Activated T-cell treated with anti-CD3 and anti-CD28 coated beads for 1 hour (primary cell): Measurements from ENCODE around the gene SSC5D.

ENCODE experiments used
- DNase-seq: peaks from one replicate; pipeline ENCODE4 v3.0.0-alpha.2; 2020; ENCODE audit warnings: low read depth

Gene SSC5D

DNA sequence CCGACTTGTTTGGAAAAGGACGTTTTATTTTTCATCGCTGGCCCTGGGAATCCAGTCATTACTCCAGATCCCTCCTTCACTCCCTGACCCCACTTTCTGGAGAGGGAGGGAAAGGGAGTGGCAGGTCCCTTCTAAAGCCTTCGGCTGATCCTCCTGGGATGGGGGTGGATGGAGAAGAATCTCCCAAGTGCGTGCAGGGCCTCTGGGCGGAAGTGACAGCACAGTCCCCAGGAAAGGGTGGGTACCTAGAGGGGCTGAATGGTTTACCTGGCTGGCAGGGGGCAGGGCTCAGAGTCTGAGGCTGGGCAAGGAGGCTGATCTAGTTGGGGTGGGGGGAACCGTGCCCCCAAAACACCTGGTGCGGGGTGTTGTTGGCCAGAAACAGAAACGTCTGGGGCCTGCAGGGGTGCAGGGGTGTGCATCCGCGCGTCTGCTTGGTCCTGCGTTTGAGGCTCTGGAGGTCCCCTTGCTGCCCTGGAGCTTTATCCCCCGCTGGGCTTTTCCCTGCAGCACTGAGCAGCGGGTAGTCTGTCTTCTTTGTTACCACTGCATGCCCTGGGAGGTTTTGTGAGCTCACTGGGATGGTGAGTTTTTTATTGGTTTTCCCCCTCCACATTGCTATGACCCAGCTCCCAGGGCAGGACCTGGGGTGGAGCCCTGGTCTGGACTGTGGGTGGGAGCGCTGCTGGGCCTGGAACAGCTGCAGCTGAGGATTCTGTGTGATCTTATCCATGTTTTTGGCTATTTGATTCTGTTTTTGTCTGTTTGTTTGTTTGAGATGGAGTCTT, 14.8 kb upstream of the SSC5D start:
- no peak for DNase-seq

DNA sequence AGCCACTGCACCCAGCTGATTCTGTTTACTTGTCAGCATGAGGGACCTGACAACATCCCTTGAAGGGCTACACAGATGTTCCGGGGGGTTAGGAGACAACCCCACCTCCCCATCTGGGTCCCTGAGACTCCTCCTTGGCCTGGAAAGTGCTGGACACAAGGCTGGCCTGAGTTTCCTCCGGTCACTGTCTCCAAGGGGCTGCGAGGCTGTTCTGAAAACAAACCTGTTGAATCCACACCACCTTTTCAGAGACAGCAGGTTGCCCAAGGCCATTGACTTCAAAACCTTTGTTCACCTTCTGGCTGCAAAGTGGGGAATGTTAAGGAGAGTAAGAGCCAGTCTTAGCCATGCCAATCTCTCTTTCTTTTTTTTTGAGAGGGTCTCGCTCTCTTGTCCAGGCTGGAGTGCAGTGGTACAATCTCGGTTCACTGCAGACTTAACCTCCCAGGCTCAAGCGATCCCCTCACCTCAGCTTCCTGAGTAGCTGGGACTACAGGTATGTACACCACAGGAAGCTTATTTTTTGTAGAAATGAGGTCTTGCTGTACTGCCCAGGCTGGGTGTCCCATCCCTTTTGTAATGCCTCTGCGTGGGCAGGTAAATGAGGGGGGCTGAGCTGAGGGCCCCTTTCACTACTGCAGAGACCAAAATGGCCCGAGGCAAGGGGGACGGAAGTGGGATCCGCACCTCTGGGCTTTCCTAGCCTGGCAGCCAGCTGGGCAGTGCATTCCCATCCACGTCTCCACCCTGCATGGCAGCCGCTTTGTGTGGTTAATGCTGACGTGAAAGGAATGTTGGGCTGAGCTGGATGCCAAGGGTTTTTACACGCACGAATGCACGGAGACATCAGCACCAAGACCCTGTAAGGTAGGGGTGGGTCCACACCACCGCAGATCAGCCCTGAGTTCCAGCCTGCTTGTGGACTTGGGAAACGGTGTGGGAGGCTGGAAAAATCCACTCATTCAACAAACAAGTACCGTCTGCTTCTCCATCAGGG, 13.7 kb upstream of the SSC5D start:
- DNase-seq, result no peak

DNA sequence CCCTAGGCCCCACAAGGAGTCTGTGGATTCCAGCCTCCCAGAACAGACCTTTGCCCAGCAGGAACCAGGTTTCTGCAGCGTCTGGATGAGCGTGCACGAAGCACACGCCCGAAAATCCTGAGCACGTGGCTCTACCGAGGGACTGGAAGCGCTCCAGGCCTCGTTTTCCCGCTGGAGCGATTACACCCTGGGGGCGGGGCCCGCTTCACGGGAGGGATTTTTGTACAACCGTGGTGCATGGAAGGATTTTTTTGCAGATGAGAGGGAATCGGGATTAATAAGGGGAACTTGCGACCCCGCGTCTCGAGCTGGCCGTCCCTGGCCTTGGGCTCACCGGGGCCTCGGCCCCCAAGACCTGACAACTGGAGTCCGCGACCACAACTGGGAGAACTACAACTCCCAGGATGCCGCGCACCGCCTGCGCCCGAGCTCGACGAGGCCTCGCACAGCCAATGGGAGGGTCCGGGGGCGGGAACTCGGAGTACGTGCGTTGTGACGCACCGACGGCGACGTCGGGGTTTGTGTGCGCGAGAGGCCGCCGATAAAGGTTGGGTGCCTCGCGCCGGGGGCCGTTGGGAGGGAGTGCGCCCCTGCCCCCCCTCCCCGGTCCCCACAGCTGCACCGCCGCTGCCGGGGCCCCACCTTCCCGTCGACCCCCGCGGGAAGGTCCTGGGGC, 12.0 kb upstream of the SSC5D start, which contains the start of gene ZNF628:
TSS of gene ZNF628 (plus strand) at position 518 of the 676 bp plus-strand sequence. CDS start 3,294 bp downstream, outside the sequence.
- DNase-seq, result peak; percentile 96

DNA sequence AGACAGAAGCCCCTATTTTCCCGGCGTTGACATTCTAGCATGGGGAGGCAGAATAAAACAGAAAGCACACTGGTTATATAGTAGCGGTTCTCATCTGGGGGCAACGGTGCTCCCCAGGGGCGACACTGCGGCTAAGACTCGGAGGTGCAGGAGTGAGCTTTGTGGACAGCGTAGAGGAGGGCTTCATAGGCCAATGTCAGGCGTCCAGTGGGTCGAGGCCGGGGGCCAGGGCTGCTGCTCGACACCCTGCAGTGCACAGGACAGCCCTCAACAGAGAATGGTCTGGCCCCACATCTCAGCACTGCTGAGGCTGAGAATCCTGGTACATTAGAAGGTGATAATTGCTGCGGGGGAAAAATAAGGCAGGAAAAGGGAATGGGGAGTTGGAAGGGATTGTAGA, 10.3 kb upstream of the SSC5D start:
- no peak for DNase-seq

DNA sequence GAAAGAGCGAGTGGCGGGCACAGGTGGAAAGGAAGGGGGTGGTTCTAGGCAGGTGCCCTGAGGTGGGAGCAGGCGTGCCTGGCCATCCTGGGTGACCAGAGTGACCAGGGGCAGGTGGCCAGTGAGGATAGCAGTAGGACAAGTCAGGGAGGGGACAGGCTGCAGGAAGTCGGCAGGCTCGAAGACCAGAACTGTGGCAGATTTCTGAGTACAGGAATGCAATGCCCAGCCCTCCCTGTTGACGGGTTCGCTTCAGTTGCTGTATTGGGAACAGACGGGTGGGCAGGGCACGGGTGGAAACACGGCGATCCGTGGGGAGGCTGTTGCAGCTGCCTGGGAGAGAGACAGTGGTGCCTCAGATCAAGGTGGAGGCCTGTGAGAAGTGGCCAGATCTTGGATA, 9.9 kb upstream of the SSC5D start:
- DNase-seq, result no peak

DNA sequence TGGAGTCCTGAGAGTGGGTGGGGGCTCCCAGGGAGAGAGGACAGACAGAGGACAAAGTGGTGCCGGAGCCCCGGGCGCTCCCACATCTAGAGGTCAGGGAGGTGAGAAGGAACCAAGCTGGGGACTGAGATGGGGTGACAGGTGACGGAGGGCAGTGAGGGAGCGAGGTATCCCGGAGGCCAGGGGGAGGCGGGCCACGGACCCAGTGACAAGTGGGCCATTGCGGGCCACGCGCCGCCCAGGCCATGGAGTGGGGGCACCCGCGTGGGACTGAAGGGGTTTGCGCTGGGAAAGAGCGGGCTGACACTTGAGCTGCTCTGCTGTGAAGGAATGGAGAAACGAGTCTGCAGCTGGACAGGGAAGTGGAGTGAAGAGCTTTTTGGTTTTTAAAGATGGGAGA, 9.2 kb upstream of the SSC5D start:
- DNase-seq, result no peak

DNA sequence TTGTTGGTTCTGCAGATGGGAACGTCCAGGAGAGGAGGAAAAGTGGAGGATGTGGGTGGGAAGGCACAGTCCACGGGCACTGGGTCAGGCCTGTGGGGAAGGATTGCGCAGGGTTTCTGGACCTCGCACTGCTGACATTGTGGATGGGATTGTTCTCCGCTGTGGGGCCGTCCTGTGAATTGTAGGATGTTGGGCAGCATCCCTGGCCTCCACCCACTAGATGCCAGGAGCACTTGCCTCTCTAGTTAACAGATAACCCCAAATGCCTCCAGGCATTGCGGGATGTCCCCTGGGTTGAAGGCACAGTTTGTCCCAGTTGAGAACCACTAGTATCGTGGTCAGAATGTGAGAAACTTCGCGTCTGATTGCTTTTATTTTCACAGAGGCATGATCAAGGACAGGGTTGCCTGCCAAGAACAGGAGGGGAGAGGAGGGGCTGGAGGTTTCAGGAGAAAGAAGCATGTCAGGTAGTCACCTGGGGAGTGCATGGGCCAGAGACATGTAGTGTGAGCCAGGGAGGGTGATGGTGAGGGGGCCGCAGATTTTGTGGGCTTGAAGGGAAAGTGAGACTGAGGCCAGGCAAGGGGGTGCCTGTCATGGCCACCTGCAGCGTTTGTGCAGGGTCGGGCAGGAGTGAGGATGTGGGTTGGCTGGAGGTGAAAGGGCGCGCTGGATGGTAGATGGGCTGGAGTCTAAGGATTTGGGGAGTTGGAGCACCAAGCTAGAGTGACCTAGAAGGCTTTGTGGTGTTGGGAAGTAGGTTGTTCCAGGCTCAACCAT, 8.6 kb upstream of the SSC5D start:
- no peak for DNase-seq

DNA sequence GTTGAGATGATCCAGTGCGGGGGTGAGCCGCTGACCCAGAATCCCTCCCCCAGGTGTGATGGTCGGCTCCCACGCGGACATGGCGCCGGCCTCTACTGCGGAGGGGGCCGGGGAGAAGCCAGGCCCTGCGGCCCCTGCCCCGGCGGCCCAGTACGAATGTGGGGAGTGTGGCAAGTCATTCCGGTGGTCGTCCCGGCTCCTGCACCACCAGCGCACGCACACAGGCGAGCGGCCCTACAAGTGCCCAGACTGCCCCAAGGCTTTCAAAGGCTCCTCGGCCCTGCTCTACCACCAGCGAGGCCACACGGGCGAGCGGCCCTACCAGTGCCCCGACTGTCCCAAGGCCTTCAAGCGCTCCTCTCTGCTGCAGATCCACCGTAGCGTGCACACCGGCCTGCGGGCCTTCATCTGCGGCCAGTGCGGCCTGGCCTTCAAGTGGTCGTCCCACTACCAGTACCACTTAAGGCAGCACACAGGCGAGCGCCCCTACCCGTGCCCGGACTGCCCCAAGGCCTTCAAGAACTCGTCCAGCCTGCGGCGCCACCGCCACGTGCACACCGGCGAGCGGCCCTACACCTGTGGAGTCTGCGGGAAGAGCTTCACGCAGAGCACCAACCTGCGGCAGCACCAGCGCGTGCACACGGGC, 7.0 kb upstream of the SSC5D start:
- no peak for DNase-seq

DNA sequence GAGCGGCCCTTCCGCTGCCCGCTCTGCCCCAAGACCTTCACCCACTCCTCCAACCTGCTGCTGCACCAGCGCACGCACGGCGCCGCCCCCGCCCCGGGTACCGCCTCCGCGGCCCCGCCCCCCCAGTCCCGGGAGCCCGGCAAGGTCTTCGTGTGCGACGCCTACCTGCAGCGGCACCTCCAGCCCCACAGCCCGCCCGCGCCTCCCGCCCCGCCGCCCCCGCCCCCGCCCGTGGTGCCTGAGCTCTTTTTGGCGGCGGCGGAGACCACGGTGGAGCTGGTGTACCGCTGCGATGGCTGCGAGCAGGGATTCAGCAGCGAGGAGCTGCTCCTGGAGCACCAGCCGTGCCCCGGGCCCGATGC, 6.5 kb upstream of the SSC5D start:
- DNase-seq, result no peak

DNA sequence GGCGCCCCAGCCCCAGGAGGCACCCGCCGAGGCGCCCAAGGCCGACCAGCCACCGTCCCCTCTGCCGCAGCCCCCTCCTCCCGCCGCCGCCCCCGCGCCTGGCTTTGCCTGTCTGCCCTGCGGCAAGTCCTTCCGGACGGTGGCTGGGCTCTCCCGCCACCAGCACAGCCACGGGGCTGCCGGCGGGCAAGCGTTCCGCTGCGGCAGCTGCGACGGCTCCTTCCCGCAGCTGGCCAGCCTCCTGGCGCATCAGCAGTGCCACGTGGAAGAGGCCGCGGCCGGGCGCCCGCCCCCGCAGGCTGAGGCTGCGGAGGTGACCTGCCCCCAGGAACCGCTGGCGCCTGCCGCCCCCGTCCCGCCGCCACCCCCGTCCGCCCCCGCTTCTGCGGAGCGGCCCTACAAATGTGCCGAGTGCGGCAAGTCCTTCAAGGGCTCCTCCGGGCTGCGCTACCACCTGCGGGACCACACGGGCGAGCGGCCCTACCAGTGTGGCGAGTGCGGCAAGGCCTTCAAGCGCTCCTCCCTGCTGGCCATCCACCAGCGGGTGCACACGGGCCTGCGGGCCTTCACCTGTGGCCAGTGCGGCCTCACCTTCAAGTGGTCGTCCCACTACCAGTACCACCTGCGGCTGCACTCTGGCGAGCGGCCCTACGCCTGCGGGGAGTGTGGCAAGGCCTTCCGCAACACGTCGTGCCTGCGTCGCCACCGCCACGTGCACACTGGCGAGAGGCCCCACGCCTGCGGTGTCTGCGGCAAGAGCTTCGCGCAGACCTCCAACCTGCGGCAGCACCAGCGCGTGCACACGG, 5.9 kb upstream of the SSC5D start:
- DNase-seq, result no peak

DNA sequence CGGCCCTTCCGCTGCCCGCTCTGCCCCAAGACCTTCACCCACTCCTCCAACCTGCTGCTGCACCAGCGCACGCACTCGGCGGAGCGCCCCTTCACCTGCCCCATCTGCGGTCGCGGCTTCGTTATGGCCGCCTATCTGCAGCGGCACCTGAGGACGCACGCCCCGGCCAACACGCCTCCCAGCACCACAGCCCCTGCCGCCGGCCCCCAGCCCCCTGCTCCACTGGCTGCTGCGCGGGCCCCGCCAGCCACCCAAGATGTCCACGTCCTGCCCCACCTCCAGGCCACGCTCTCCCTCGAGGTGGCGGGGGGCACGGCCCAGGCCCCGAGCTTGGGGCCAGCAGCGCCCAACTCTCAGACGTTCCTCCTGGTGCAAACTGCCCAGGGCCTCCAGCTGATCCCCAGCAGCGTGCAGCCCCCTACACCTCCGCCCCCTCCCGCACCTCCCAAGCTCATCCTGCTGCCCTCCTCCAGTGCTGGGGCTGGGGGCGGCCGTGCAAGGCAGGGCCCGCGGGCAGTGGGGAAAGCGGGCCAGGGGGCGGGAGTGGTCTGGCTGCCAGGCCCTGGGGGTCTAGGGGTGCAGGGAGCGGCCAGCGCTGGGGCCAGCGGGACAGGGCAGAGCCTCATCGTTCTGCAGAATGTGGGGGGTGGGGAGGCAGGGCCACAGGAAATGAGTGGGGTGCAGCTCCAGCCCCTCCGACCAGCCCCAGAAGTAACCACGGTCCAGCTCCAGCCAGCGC, 5.1 kb upstream of the SSC5D start:
- no peak for DNase-seq

DNA sequence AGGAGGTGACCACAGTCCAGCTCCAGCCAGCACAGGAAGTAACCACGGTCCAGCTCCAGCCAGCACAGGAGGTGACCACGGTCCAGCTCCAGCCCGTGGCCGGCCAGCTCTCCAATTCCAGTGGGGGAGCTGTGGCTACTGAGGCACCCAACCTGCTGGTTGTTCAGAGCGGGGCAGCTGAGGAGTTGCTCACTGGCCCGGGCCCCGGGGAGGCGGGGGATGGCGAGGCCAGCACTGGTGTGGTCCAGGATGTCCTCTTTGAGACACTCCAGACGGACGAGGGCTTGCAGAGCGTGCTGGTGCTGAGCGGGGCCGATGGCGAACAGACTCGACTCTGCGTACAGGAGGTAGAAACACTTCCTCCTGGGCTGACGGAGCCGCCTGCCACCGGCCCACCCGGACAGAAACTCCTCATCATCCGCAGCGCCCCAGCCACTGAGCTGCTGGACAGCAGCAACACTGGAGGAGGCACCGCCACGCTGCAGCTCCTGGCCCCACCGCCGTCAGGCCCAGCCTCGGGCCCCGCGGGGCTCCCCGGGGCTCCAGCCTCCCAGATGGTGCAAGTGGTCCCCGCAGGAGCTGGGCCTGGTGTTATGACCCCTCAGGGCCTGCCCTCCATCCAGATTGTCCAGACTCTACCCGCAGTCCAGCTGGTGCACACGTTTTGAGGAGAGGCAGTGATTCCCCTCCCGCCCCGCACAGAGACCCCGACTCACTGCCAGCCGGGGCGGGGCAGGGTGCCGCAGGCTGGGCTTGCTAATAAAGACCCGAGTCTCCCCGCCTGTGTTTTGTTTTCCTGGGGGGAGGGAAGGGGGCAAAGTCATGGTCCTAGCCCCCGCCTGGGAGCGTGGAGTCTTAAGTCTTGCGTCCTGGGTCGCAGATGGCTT, 4.3 kb upstream of the SSC5D start:
- no peak for DNase-seq

DNA sequence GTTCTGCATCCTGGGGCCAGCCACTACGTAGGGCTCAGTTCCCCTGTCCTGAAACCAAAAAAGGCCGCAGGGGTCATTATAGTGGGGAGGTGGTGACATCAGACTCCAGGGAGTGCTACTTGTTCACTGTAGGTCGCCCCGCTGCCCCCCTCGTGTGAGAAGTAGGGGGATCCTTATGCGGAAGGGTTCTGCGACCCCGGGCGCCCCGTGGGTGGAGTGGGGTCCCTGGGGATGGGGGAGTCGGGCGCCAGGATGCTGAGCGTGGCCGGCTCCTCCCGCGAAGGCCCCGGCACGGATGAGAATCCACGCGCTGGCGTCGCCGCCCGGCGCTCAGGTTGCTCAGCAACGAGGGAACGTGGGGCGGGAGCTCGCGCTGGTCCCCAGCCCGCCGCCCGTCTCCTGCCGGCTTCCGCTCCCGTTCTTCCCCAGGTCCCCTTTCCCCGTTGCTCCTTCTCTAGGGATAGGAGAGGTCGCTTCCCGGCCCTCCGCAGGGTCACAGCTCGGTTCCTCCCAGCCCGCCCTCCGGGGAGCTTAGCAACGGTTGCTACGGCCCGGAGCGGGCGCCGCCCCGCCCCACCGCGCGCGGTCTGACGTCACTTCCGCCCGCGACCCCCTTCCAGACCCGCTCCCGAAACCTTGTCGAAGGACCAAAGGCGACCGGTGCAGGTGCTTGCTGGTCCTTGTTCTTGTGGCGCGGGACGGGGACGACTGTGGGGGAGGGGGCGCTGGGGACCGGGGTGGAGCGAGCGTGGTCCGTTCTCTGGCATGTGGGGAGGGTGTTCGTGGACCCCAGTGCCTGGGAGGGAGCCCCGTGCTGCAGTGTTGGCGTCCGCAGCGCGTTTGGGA, 3.4 kb upstream of the SSC5D start, which contains the start of gene NAT14:
TSS of gene NAT14 (plus strand) at position 596 of the 846 bp plus-strand sequence. CDS start 521 bp downstream, outside the sequence.
- peak; percentile 40 for DNase-seq

DNA sequence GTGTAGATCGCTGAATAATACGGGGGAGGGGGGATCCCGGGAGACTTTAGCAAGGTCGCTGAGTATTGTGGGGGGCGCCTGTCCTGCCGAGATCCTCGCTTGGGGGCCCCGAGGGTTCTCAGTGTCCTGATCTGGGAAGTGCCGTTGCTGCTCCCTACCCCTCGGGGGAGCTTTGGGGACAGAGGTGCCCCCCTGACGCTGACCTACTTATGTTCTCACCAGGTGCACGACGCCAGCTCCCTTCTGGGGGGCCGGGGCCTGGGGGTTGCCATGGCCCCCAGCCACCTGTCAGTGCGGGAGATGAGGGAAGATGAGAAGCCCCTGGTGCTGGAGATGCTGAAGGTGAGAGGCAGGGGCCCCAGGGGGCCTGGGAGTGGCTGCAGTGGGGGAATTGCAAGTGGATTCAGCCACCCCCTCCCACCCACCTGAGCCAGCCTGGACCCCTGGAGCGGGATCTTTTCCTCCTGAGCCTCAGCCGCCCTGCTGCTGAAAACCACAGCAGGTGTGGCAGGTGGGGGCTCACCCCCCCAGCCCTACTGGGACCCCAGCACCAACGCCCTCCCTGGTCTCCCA, 2.7 kb upstream of the SSC5D start:
- DNase-seq, result no peak

DNA sequence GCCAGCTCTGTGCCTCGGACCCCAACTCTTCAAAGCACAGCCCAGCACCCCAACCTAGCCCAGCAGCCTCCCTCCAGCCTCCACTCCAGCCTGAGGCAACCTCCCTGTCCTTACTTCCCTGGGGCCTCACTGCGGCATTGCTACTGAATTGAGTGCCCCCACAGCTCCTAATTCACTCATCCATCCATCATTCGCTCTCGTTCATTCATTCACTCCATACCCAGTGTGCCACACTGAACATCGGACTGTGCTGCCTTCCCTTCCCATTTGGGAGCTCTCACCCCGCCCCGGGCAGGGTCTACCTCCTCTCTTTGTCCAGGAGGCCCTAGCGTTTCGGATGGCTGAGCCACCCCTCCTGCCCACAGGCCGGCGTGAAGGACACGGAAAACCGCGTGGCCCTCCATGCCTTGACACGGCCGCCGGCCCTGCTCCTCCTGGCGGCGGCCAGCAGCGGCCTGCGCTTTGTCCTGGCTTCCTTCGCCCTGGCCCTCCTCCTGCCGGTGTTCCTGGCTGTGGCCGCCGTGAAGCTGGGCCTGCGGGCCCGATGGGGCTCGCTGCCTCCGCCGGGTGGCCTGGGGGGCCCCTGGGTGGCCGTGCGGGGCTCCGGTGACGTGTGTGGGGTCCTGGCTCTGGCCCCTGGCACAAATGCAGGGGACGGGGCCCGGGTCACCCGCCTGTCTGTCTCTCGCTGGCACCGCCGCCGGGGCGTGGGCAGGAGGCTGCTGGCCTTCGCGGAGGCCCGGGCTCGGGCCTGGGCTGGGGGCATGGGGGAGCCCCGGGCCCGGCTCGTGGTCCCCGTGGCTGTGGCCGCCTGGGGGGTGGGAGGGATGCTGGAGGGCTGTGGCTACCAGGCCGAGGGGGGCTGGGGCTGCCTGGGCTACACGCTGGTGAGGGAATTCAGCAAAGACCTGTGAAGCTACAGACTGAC, 1.9 kb upstream of the SSC5D start:
- no peak for DNase-seq
